AG04450 (cell line): ENCODE results near the gene ISG15. TPM values are rescaled to one million over a fixed set of nuclear protein-coding genes. Genes with fewer than 3 reads are reported as not detected.

ENCODE experiments used
- CTCF ChIA-PET: fragments of 300-600, 350-600 bp; formaldehyde crosslinking; extraction: SDS; loops from one replicate; lab custom pipeline; 2022; ENCODE audit warnings: antibody characterized with exemption, inconsistent platforms; lab: Charles Lee
- POLR2A ChIA-PET: fragments of 350-600 bp; formaldehyde crosslinking; extraction: SDS; loops from one replicate; lab custom pipeline; 2021; ENCODE audit warnings: antibody characterized with exemption, inconsistent platforms; lab: Yijun Ruan, JAX
- DNase-seq: peaks from one replicate; pipeline ENCODE4 v3.0.0-alpha.2; 2011; ENCODE audit warnings: low read depth, low spot score
- H3K27ac ChIP-seq: one replicate; pipeline ENCODE4 v1.5.1; 2012; ENCODE audit warnings: low read depth, low read length, control low read depth
- H3K27me3 ChIP-seq: one replicate; pipeline ENCODE4 v1.6.0; 2012; ENCODE audit warnings: low read length; ENCODE audit not compliant: control insufficient read depth, insufficient read depth
- H3K4me3 ChIP-seq: 2 replicates; pipeline ENCODE4 v1.5.1; 2011; ENCODE audit warnings: mild to moderate bottlenecking, low read depth, low read length, control low read depth
- H3K9me3 ChIP-seq: 2 replicates; pipeline ENCODE4 v1.5.1; 2012; ENCODE audit warnings: low read length; ENCODE audit not compliant: control insufficient read depth, insufficient read depth
- polyA plus RNA-seq: library from polyadenylated mRNA; depleted of rRNA; stranded (reverse); fragments of >200 nt; gene quantifications from 2 replicates; pipeline ENCODE4 v1.2.3, GENCODE V29; 2011
- TF ChIP-seq, protein P1 (sequence below): IDR thresholded peaks from 2 replicates; pipeline ENCODE4 v1.5.1; 2011; ENCODE audit warnings: low read depth, low read length, control low read depth, inconsistent platforms

Gene ISG15
- polyA plus RNA-seq, 1 experiment: 22.4 TPM

- CTCF ChIA-PET: interaction anchor here (0.7 to 1.3 kb wide), 3 partner anchors 18 to 76 kb away, joined by 3 to 4 read pairs (median 3); no protein-coding TSS in a partner anchor
- H3K4me3 ChIP-seq: peak overlapping the region; percentile 62
- no peak for DNase-seq
- POLR2A ChIA-PET: interaction anchor here (1.1 kb wide), 1 partner anchor 37 kb away, joined by 4 read pairs; no protein-coding TSS in a partner anchor
- no peak overlapping the region for H3K27ac ChIP-seq
- TF ChIP-seq, protein P1, sequence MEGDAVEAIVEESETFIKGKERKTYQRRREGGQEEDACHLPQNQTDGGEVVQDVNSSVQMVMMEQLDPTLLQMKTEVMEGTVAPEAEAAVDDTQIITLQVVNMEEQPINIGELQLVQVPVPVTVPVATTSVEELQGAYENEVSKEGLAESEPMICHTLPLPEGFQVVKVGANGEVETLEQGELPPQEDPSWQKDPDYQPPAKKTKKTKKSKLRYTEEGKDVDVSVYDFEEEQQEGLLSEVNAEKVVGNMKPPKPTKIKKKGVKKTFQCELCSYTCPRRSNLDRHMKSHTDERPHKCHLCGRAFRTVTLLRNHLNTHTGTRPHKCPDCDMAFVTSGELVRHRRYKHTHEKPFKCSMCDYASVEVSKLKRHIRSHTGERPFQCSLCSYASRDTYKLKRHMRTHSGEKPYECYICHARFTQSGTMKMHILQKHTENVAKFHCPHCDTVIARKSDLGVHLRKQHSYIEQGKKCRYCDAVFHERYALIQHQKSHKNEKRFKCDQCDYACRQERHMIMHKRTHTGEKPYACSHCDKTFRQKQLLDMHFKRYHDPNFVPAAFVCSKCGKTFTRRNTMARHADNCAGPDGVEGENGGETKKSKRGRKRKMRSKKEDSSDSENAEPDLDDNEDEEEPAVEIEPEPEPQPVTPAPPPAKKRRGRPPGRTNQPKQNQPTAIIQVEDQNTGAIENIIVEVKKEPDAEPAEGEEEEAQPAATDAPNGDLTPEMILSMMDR: peak; percentile 22
- H3K27me3 ChIP-seq: peaks cover 3% of the 10 kb centered on the region
- no peaks in the 10 kb centered on the region; the same call in 1 of the 2 replicates for H3K9me3 ChIP-seq
Observed at GRCh38 chr1:1058921-1059493, 45.7 kb downstream of the ISG15 start.

GRCh38 chr1:1059494-1060280 is 46.4 kb downstream of the ISG15 start:
- Histone ChIP-seq H3K4me3 (peak overlapping the region; percentile 62), H3K27ac (no peak overlapping the region), H3K27me3 (peaks cover 3% of the 10 kb centered on the region), H3K9me3 (no peaks in the 10 kb centered on the region; the same call in 1 of the 2 replicates)
- CTCF ChIA-PET: interaction anchor here (1.3 kb wide), 1 partner anchor 77 kb away, joined by 4 read pairs; no protein-coding TSS in a partner anchor
- POLR2A ChIA-PET: interaction anchor here (1.1 kb wide), 1 partner anchor 38 kb away, joined by 4 read pairs; no protein-coding TSS in a partner anchor
- DNase-seq: no peak
- TF ChIP-seq, protein P1: no peak

- no peak overlapping the region for H3K4me3 ChIP-seq
- peaks cover 3% of the 10 kb centered on the region for H3K27me3 ChIP-seq
- ChIA-PET CTCF (no interaction called here), POLR2A (no interaction called here)
- no peaks in the 10 kb centered on the region; the same call in 1 of the 2 replicates for H3K9me3 ChIP-seq
- no peak overlapping the region for H3K27ac ChIP-seq
- TF ChIP-seq, protein P1: no peak
- DNase-seq: no peak
Observed at GRCh38 chr1:1060281-1061000, 47.1 kb downstream of the ISG15 start.

DNA sequence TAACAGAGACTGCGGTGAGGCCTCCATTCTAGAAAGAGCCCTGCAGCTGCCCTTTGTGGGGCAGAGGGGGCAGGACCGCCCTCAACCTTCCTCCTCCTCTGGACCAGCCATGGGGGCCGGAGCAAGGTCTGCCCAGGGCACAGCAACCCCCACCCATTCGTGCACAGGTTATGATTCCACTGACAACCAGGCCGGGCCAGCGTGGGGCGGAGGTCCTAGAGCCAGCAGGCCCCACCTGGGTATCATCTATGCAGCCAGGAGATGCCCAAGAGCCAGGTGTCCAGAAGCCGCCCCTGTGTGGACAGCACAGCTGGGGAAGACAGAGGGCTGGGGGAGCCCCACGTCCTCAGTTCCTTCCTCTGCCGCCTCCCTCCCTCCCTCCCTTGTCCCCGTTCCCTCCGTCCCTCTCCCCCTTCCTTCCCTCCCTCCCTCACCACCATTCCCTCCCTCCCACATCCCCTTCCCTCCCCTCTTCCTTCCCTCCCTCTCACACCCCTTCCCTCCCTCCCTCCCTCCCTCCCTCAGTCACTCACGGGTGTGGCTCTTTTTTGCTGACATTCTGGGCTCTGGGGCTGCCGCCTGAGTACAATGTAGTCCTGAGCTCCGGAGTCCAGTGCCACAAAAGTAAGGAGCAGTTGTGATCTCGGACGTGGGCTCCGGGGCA is 48.5 kb downstream of the ISG15 start:
- Histone ChIP-seq H3K27ac (no peak overlapping the region), H3K27me3 (peaks cover 3% of the 10 kb centered on the region), H3K4me3 (no peak overlapping the region), H3K9me3 (no peaks in the 10 kb centered on the region; the same call in 1 of the 2 replicates)
- DNase-seq: no peak
- ChIA-PET POLR2A (no interaction called here), CTCF (interaction anchor here (1.0 to 1.2 kb wide), 2 partner anchors 77 to 79 kb away, joined by 3 read pairs; no protein-coding TSS in a partner anchor)
- TF ChIP-seq, protein P1: no peak
